ENCODE measurements around the gene HACD3.

- TF ChIP-seq TARDBP (IDR thresholded peaks at IDR 0.05) = no peak
- no peak for TF ChIP-seq BHLHE40 (IDR thresholded peaks at IDR 0.05; ENCODE audit: borderline replicate concordance)
- TF ChIP-seq ARNT (IDR thresholded peaks at IDR 0.05) = no peak
- TF ChIP-seq FOXA1 (IDR thresholded peaks at IDR 0.05) = no peak
- TF ChIP-seq PKNOX1 (IDR thresholded peaks at IDR 0.05) = no peak
- no peak for TF ChIP-seq FOXK2 (IDR thresholded peaks at IDR 0.05)
- TF ChIP-seq NFRKB (IDR thresholded peaks at IDR 0.05) = no peak
- TF ChIP-seq L3MBTL2 (conservative IDR thresholded peaks at IDR 0.05) = no peak
- TF ChIP-seq SUZ12 (IDR thresholded peaks at IDR 0.05) = no peak
- no peak for TF ChIP-seq SP1 (IDR thresholded peaks at IDR 0.05)
- TF ChIP-seq ZNF384 (IDR thresholded peaks at IDR 0.05) = no peak
- no peak for TF ChIP-seq ELF4 (IDR thresholded peaks at IDR 0.05)
- no peak for TF ChIP-seq CTBP1 (IDR thresholded peaks at IDR 0.05; ENCODE audit: borderline replicate concordance)
These were observed 89.5 kb downstream of the HACD3 start for GRCh38 chr15:65619626-65620290.
